Testis (tissue), 3 donors: ENCODE measurements around the gene MYO18A. TPM values are rescaled to one million over a fixed set of nuclear protein-coding genes. Genes with fewer than 3 reads are reported as not detected.

Source experiments
- DNase-seq: peaks from one replicate; pipeline ENCODE4 v3.0.0-alpha.2; 2019
- H3K27ac ChIP-seq, 2 donors: fragments of 200-600 bp; sonication (generic); one replicate each; pipeline ENCODE4 v1.5.1; 2019
- H3K27me3 ChIP-seq: fragments of 200-600 bp; sonication (generic); one replicate; pipeline ENCODE4 v1.5.1; 2019
- H3K36me3 ChIP-seq: fragments of 200-600 bp; sonication (generic); one replicate; pipeline ENCODE4 v1.5.1; 2017; ENCODE audit warnings: low read depth; ENCODE audit errors: missing control alignments
- H3K4me1 ChIP-seq: fragments of 200-600 bp; sonication (generic); one replicate; pipeline ENCODE4 v1.5.1; 2019
- H3K4me3 ChIP-seq, 2 donors: fragments of 200-600 bp; sonication (generic); one replicate each; pipeline ENCODE4 v1.5.1; 2017 to 2019
- H3K9me3 ChIP-seq: fragments of 200-600 bp; sonication (generic); one replicate; pipeline ENCODE4 v1.5.1; 2017
- POLR2A ChIP-seq: fragments of 450-650 bp; IDR thresholded peaks from one replicate; pipeline ENCODE4 v1.6.1; 2017; ENCODE audit warnings: antibody characterized with exemption, mild to moderate bottlenecking, moderate library complexity
- WGBS, 2 donors: methylation state at CpG; one replicate each; pipeline ENCODE4 v1.1.5; 2018; 5-methylcytosine and 5-hydroxymethylcytosine counted together
- intact Hi-C: fragments of 100-400 bp; cut with DNase I; formaldehyde crosslinking; loops from one replicate; pipeline ENCODE4 v1.15.1; 2023; ENCODE audit warnings: low total_unique reads
- polyA plus RNA-seq: library from polyadenylated mRNA; stranded (reverse); fragments of 350-450 nt; fragmentation: Illumina TruSeq; extraction: RNeasy Lipid Tissue Mini Kit (QIAGEN cat#74804); gene quantifications from one replicate; pipeline ENCODE4 v1.2.3, GENCODE V29; 2014; ENCODE audit warnings: low read depth, low replicate concordance; ENCODE audit not compliant: insufficient read depth
- total RNA-seq, 2 donors: library from RNA; depleted of rRNA; stranded (reverse); fragments of >200 nt; gene quantifications; one replicate each; pipeline ENCODE4 v1.2.3, GENCODE V29; 2016
- TF ChIP-seq, protein P1 (sequence below), 3 experiments: fragments of 450-650 bp in 2 of 3; fragments of 200-600 bp in 1 of 3; sonication (generic) in 1 of 3; IDR thresholded peaks; one replicate each; pipeline ENCODE4 v1.5.1; 2016 to 2019; ENCODE audit warnings: antibody characterized with exemption in 3 of 3, mild to moderate bottlenecking in 2 of 3, moderate library complexity in 1 of 3

MYO18A gene
- total and polyA plus RNA-seq, 3 donors from 2014 or later = 89.1 to 154 (median 91.1) TPM

DNA sequence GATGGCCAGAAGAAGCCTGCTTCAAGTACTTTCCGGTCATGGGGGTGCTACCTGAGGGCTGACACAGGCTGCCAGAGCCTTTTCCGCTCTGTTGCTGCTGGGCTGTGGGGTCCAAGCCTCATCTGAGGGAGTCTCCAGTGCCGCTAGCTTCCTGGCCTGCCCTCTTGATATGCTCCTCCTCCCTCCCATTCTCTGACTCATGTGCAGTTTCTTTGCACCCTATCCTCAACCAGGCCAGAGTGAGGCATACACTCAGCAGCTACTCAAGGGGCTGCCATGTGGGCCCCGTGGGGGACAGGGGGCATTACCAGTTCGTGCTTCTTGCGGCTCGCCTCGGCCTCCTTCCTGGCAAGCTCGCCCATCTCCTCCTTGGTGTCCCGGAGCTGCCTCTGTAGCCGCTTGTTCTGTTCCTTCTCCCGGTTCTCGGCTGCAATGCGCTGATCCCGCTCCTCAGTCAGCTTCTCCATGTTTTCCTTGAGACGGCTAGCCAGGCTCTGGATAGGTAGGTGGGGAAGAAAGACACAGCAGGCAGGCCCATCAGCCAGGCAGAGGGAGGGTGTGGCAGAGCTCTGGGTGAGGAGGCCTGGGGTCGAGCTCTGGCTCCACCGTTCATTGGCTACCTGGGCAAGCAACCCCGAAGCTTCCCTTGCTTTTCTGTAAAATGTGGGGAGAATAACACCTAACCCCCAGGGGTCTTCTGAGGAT lies 93.4 kb downstream of the MYO18A start:
- Histone ChIP-seq H3K4me1 (no peaks in the 10 kb centered on the region), H3K36me3 (no peaks in the 10 kb centered on the region), H3K27me3 (no peaks in the 10 kb centered on the region), H3K27ac (no peak overlapping the region), H3K9me3 (no peaks in the 10 kb centered on the region), H3K4me3 (no peak overlapping the region)
- TF ChIP-seq, protein P1, sequence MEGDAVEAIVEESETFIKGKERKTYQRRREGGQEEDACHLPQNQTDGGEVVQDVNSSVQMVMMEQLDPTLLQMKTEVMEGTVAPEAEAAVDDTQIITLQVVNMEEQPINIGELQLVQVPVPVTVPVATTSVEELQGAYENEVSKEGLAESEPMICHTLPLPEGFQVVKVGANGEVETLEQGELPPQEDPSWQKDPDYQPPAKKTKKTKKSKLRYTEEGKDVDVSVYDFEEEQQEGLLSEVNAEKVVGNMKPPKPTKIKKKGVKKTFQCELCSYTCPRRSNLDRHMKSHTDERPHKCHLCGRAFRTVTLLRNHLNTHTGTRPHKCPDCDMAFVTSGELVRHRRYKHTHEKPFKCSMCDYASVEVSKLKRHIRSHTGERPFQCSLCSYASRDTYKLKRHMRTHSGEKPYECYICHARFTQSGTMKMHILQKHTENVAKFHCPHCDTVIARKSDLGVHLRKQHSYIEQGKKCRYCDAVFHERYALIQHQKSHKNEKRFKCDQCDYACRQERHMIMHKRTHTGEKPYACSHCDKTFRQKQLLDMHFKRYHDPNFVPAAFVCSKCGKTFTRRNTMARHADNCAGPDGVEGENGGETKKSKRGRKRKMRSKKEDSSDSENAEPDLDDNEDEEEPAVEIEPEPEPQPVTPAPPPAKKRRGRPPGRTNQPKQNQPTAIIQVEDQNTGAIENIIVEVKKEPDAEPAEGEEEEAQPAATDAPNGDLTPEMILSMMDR (IDR thresholded peaks at IDR 0.05) = no peak
- TF ChIP-seq POLR2A = no peak
- intact Hi-C loops = no loop called here
- no peak for DNase-seq
- WGBS, 2 donors = 89 to 91% methylated on average over 19 of the region's 19 CpGs

DNA sequence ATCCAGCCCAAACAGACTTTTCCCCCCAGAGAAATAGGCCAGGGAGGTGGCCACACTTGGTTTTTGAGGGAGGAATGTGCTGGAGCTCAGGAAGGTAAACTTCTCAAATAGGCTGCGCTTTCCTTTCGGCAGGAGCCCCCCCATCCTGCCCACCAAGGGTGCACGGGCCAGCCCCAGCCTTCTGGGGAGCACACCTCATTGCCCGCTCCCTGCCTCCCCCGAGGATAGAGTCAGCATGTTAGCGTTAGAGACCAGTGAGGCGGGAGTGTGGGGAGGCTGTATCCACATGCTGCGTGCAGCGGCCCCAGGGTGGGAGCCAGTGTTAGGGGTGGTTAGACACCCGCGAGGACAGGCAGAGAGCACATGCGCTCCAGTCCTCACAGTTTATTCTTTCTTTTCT lies 95.0 kb downstream of the MYO18A start:
- TF ChIP-seq, protein P1 (IDR thresholded peaks at IDR 0.05) = no peak
- no peak for TF ChIP-seq POLR2A
- DNase-seq = no peak
- no peak overlapping the region for H3K4me3 ChIP-seq
- intact Hi-C loops = no loop called here
- H3K9me3 ChIP-seq = no peaks in the 10 kb centered on the region
- 89 to 96% methylated on average over 11 to 12 of the region's 12 CpGs for WGBS, 2 donors
- H3K4me1 ChIP-seq = no peaks in the 10 kb centered on the region
- H3K27ac ChIP-seq = no peak overlapping the region
- no peaks in the 10 kb centered on the region for H3K36me3 ChIP-seq
- no peaks in the 10 kb centered on the region for H3K27me3 ChIP-seq

DNA sequence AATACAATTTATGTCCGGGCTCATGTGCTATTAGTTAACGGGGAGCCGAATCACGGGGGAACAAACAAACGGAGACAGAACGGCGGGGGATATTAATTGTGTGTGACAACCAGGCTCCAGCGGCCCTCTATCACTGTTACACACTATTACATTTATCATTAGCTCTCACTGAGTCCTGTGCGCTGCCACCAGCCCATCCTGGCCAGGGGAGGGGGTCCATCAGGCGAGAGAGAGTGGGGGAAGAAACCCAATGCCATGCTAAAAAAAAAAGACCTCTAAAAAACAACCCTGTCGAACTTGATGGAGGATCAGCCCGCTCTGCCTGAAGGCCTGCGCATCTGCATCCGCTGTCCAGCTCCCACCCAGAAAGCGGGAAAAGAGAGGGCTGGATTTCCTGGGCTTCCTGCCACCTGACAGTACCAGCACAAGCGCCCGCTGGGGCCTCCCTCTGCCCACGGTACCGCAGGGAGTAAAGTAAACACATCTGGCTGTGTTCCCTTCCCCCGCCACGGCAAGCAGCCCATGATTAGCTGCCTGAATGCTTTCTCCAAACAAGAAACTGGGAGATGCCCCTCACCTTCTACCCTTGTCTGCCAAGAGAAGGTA lies 95.6 kb downstream of the MYO18A start:
- H3K4me3 ChIP-seq = no peak overlapping the region
- TF ChIP-seq, protein P1 (IDR thresholded peaks at IDR 0.05) = no peak
- TF ChIP-seq POLR2A = no peak
- H3K36me3 ChIP-seq = no peaks in the 10 kb centered on the region
- no peak for DNase-seq
- intact Hi-C loops = no loop called here
- H3K9me3 ChIP-seq = no peaks in the 10 kb centered on the region
- H3K4me1 ChIP-seq = no peaks in the 10 kb centered on the region
- 74 to 82% methylated on average over 14 to 21 of the region's 21 CpGs for WGBS, 2 donors
- H3K27me3 ChIP-seq = no peaks in the 10 kb centered on the region
- no peak overlapping the region for H3K27ac ChIP-seq

GRCh38 chr17:29080965-29081364 lies 99.2 kb downstream of the MYO18A start:
- H3K4me3 ChIP-seq = peak overlapping the region in 1 of 2 donors; percentile 32
- no peak for TF ChIP-seq POLR2A
- H3K27ac ChIP-seq = no peak overlapping the region
- H3K4me1 ChIP-seq = no peaks in the 10 kb centered on the region
- intact Hi-C loops = no loop called here
- no peaks in the 10 kb centered on the region for H3K27me3 ChIP-seq
- H3K9me3 ChIP-seq = no peaks in the 10 kb centered on the region
- H3K36me3 ChIP-seq = no peaks in the 10 kb centered on the region
- no peak for DNase-seq
- WGBS, 2 donors = 56 to 61% methylated on average over 14 of the region's 14 CpGs

- intact Hi-C loops = no loop called here
- 77% methylated on average over 31 of the region's 33 CpGs; no CpG with 5 or more reads in 1 of the 2 donors for WGBS, 2 donors
- Histone ChIP-seq H3K27me3 (no peaks in the 10 kb centered on the region), H3K27ac (no peak overlapping the region), H3K9me3 (no peaks in the 10 kb centered on the region), H3K36me3 (no peaks in the 10 kb centered on the region), H3K4me3 (peak overlapping the region in 1 of 2 donors; percentile 32), H3K4me1 (no peaks in the 10 kb centered on the region)
- no peak for DNase-seq
- no peak for TF ChIP-seq POLR2A
- TF ChIP-seq, protein P1 (IDR thresholded peaks at IDR 0.05) = no peak
Observed at GRCh38 chr17:29080323-29080722, 99.9 kb downstream of the MYO18A start.
